OCI-LY3 (cell line): Measurements from ENCODE around the gene GLIS1.

Source experiments
- EZH2phosphoT487 ChIP-seq: fragments of 200-600 bp; shearing (Covaris generic); IDR thresholded peaks from 2 replicates; pipeline ENCODE4 v1.6.1; 2018; ENCODE audit warnings: antibody characterized with exemption, mixed run types, low read depth
- TF ChIP-seq, protein P1 (sequence below): fragments of 200-600, 300-600 bp; sonication (generic); IDR thresholded peaks from 2 replicates; pipeline ENCODE4 v1.5.1; 2014; ENCODE audit warnings: antibody characterized with exemption, low read length, low read depth

DNA sequence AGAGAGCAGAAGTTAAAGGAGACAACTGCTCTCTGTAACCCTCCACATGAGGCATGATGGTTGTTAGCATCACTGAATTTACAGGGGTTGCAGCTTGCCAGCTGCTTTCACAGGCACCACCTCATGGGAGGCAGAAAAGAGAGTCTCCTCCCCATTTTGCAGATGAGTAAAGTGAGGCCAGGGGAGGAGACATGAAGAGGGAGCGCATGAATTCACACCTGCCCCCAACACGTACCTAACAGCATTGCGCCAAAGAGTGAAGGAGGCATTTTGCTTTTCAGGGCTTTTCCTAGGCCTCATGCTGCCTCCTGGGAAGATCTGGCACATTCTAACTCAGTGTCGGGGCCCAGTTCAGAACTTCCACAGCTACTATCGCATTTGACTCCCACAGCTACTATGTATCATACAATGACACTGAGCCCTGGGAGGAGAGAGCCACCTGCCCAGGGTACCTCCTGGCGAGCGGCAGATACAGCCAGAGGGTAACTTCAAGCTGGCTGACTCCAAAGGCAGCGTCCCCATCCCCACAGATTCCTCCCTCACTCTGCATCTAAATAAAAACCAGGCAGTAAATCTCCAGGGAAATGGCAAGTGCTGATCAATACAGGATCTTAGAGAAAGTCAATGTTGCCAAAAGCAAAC is 34.0 kb downstream of the GLIS1 start:
- no peak for TF ChIP-seq EZH2phosphoT487
- TF ChIP-seq, protein P1, sequence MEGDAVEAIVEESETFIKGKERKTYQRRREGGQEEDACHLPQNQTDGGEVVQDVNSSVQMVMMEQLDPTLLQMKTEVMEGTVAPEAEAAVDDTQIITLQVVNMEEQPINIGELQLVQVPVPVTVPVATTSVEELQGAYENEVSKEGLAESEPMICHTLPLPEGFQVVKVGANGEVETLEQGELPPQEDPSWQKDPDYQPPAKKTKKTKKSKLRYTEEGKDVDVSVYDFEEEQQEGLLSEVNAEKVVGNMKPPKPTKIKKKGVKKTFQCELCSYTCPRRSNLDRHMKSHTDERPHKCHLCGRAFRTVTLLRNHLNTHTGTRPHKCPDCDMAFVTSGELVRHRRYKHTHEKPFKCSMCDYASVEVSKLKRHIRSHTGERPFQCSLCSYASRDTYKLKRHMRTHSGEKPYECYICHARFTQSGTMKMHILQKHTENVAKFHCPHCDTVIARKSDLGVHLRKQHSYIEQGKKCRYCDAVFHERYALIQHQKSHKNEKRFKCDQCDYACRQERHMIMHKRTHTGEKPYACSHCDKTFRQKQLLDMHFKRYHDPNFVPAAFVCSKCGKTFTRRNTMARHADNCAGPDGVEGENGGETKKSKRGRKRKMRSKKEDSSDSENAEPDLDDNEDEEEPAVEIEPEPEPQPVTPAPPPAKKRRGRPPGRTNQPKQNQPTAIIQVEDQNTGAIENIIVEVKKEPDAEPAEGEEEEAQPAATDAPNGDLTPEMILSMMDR, result no peak
